ENCODE data around the gene HSPA12B.

Gene HSPA12B

GRCh38 chr20:3766422-3767109 lies 34.1 kb downstream of the HSPA12B start:
- no peak for DNase-seq (ENCODE audit: low read depth in 2 of 2)

DNA sequence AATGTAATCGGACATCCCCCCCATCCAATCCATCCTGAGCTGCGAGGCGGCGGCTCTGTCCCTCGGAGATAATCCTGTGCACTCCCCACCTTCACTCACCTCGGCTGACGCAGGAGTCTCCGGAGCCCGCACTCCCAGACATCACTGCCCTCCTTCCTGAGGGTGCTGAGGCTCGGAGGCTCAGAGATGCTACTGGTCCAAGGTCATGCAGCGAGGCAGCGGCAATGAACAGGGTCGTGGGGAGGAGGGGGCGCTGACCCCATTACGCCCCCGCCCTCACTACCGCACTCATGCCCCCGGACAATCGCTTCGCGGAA lies 34.6 kb downstream of the HSPA12B start:
- DNase-seq (ENCODE audit: low read depth in 2 of 2): no peak

GRCh38 chr20:3767427-3768341 lies 35.2 kb downstream of the HSPA12B start, which contains the start of gene ADISSP:
TSS of gene ADISSP (minus strand) at chr20:3767753. CDS start at chr20:3760100, 7,653 bp downstream.
- peak; percentile 88 to 93 for DNase-seq (ENCODE audit: low read depth in 2 of 2)

DNA sequence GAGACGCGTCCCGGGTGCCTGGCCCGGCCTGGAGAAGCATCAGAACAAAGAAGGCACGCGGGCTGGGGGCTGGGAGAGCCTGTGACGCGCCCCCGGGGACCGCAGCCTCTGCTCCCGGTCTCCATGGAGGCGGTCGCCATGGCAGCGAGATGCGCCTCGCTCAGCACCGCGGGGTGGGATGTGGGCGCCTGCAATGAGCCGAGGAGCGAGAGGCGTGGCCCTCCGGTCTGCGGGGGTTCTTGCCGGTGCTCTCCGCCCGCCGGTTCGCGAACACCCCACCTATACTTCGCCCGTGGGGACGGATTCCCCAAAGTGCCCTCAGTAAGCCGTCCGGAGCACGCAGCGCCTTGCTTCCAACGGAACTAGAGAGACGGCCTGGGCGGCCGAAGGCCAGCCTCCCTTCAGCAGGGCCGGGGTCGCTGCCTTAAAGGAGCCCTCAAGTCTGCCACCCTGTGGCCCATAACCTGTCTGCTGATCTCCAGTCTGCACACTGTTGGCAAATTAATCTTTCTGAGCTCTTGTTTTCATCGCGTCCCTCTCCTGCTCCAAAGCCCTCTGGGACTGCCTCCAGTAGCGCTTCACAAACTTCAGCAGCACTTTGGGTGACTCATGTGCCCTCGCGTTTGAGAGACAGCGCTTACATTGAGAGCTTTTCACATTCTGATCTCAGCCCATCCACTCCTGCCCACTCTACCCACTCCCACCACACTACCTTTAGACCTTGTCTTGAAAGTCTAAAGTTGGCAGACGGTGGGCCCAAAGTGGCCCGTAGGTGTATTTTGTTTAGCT lies 36.1 kb downstream of the HSPA12B start:
- peak; percentile 53 to 60 for DNase-seq (ENCODE audit: low read depth in 2 of 2)

GRCh38 chr20:3771552-3772058 lies 39.1 kb downstream of the HSPA12B start:
- DNase-seq (ENCODE audit: low read depth in 2 of 2): no peak

GRCh38 chr20:3775457-3776108 lies 43.1 kb downstream of the HSPA12B start:
- DNase-seq (ENCODE audit: low read depth in 2 of 2): no peak

DNA sequence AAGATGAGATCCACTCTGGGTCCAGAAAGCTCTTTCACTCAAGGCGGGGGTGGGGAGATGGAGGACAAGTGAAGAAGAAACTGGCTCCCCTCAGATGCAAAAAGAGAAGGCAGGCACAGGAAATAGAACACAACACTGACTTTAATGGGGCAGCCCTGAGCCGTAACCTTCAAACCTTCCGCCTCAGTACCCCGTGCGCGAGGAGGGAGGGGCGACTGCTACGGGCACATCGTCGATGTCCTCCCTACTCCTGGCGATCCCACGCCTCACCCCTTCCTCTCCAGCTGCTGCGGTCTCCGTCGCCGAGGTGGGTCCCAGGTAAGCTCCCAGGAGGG lies 44.9 kb downstream of the HSPA12B start:
- DNase-seq (ENCODE audit: low read depth in 2 of 2): no peak

DNA sequence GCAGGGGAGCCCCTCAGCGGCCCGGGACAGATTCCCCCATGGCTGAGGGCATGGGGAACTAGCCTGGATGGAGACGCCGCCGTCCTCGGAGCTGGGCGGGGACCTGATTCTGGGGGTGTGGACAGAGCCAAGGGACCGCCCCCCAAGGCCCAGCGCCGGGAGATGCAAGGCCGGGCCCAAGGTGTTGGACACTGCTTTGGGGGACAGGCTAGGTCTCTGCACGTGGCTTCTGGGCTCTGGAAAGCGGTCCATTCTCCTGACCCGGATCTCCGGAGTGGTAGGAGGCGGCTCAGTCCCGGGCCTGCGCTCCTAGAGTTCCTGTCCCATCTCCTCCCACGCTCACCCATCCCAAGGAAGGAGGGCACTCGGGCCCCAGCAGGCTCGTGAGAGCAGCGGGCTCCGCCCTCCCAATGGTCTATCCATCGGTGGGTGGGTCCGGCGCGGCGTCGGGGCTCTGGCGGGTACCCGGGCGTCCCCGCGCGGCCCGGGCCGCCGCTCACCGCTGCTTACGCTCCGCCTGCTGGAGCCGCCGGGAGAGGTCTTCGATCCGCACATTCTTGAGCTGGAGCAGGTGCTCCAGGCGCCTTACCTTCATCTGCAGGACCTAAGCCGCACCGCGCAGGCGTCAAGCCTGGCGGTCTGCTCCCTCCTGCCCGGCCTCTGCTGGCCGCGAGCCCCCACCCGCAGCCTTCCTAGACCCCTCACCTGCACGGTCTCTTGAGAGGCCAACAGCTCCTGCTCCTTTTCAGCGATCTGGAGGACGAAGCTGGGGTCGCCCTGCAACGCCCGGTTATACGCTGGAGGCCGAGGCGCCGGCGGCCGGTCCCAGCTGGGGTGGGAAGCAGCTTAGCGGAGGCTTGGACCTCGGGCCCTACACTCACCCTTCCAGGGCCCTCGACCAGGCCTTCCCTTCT lies 45.5 kb downstream of the HSPA12B start:
- no peak for DNase-seq (ENCODE audit: low read depth in 2 of 2)

GRCh38 chr20:3778976-3779375 lies 46.5 kb downstream of the HSPA12B start:
- DNase-seq (ENCODE audit: low read depth in 2 of 2): no peak

DNA sequence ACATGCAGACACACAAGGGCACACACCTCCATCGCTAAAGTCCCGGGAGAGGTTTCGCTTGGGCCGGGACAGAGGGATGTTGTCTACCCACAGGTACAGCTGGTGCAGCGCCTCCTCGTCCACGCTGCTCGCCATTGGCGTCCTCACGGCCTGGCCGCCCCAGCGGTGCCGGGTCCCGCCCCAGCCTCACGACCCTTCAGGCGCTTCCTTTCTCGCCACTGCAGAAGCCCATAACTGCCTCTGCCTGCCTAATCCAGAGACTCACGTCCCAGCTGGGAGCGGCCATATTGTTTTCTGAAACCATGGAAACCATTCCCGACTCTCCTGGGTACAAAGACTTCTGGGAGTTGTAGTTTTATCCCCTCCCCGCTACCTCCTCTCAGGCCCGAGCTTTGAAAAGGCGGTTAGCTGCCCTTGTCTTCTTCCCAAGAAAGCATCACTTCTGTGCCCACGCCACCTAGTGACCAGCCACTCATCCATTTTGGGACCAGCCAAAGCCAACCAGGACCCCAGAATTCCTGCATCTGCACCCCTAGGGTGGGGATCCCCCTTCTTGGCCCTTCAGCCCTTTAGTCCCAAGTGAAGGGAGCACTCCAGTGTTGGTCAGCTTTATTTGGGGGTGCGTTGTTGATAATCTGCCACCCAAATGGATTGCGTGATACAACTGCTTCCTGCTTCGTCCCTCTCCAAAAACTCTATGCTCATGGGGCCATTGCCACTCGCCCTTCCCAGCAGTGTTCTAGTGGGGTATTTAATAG lies 48.8 kb downstream of the HSPA12B start, which contains the start of gene SPEF1:
SPEF1 (minus strand) TSS at position 296 of the 758 bp plus-strand sequence; CDS start at position 135, 161 bp downstream.
- no peak for DNase-seq (ENCODE audit: low read depth in 2 of 2)

DNA sequence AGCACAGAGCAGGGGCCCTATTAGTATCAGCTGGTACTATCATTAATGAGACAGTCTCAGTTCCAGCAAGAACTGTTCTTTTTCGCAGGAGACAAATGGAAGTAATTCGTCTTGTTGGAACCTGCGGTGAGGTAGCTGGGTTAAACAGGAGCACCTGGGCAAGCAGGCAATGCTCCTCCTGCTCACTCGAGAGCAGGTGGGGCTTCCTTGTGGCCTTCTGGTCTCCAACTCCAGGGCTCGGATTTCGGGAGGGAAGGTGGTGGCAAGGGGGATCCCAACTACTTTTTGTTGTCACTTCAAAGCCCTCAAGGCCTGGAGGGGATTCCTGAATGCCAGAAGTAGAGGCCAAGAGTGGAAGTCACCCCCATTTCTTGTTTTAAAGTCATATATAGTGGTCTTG lies 50.1 kb downstream of the HSPA12B start:
- DNase-seq (ENCODE audit: low read depth in 2 of 2): no peak

DNA sequence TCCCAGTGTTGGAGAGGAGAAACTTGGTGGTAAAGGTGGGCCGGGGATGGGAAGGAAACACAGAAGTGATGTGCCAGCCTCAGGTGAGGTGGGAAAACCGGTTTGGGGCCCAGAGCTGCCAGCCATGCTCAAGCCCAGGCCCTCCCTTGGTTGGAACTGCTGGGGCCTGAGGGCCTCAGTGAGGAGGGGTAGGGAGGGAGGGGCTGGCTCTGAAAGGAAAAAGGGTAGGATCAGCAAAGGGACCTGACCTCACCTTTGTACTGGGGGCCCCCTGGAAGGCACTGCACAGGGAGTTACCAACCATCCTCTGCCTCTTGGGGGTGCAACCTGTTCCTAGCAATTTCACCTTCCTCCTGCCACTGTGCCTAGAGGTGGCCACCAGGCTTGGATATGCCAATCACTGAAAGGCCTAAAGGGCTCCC lies 50.6 kb downstream of the HSPA12B start:
- DNase-seq (ENCODE audit: low read depth in 2 of 2): no peak

DNA sequence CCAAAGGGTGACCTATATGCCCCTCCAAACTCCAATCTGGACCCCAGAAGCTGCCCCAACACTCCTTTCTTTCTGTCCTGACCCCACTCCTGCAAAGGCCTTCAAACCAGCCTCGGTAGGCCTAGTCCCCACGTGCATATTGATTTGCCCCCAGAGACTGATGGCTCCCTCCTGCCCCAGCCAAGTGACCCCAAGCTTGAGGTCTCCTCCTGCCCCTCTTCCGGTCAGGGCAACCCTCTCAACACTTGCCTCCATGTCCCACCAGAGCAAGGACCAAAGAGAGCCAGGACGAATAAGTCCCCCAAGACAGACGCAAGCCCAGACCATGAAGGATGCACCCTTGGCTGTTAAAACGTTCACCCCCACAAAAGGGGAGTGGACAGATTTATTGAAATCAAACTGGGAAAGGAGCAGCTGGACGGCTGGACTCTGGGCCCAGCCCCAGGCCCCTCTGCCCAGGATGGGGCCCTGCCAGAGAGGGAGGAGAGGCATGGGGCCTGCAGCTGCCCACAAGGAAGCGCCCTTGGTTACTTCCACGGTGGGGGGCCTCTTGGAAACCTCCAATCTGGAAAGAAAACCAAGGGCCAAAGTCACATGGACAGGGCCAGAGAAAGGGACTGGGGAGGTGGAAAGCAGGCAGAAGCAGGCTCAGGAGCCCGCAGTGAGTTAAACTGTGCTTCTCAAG lies 51.2 kb downstream of the HSPA12B start:
- DNase-seq (ENCODE audit: low read depth in 2 of 2): no peak

- no peak for DNase-seq (ENCODE audit: low read depth in 2 of 2)
These were observed 51.9 kb downstream of the HSPA12B start for GRCh38 chr20:3784216-3784853.

DNA sequence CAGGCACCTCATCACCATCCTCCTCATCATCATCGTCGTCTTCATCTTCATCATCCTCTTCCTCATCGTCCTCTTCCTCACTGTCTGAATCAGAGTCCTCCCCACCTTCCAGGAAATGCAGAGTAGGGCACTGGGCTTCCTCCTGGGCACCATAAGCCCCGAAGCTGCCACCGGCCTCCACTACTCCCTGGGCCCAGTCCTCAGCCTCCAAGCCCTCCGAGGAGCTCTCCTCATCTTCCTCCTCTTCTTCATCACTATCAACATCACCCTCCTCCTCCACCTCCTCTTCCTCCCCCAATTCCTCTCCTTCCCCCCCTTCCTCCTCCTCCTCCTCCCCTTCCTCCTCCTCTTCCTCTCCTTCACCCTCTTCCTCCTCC lies 52.4 kb downstream of the HSPA12B start:
- no peak for DNase-seq (ENCODE audit: low read depth in 2 of 2)

GRCh38 chr20:3785240-3786125 lies 53.0 kb downstream of the HSPA12B start:
- no peak for DNase-seq (ENCODE audit: low read depth in 2 of 2)

DNA sequence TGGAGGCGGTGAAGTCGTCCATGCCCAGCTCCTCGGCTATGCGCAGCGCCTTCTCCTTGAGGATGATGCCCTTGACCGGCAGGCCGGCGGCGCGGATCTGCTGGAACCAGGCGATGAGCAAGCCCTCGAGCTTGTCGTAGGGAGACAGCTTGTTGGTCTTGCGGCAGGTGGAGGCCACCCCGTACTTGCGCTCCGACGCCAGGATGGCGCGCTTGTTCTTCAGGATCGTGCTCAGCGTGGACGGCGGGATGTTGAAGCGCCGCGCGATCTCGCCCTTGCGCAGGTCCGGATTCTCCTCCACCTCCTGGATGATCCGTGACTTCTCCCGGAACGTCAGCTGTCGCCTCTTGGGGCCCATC lies 53.6 kb downstream of the HSPA12B start:
- no peak for DNase-seq (ENCODE audit: low read depth in 2 of 2)
